ENCODE measurements around the gene HECTD3.

Gene HECTD3

DNA sequence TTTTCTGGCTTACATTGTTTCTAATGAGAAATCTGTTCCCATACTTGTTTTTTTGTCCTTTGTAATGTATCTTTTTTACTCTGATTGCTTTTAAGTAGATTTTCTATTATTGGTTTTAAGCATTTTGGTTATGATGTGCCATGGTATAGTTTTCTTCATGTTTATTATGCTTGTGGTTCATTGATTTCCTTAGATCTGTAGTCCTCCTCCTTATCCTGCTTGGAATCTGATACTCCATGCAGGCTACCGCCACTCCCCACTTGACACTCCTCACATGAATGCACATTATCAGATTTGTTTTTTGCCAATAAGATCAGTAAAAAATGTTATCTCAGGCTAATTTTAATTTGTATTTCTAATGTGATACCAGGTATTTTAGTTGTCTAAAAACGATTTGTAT is 21.7 kb upstream of the HECTD3 start:
- H3K4me3 Mint-ChIP-seq: no peak overlapping the region

DNA sequence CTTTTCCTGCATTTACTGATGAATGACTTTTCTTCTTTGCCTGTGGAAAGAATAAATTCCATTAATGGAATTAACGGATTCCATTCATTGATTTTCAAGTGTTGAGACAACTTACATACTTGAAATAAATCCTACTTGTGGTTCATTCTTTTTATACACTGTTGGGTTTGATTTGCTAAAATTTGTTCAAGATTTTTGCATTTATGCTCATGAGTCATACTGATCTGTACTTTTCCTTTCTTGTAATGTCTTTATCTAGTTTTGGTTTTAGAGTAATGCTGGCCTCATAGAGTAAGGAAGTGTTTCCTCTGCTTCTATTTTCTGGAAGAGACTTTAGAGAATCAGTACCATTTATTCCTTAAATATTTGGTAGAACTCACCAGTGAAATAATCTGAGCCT is 15.3 kb upstream of the HECTD3 start:
- intact Hi-C loops (cut with micrococcal nuclease): no loop called here
- H3K27me3 Mint-ChIP-seq: no peaks in the 10 kb centered on the region
- H3K4me3 Mint-ChIP-seq: no peak overlapping the region
- no peak overlapping the region for H3K27ac Mint-ChIP-seq
- no peaks in the 10 kb centered on the region for H3K4me1 Mint-ChIP-seq (ENCODE audit: low read depth)
- no peaks in the 10 kb centered on the region for H3K9me3 Mint-ChIP-seq
- H3K36me3 Mint-ChIP-seq (ENCODE audit: low read depth): no peaks in the 10 kb centered on the region

More for the DNA sequence above, 21.7 kb upstream of the HECTD3 start:
- Mint-ChIP-seq H3K27me3 (no peaks in the 10 kb centered on the region), H3K27ac (no peak overlapping the region), H3K4me1 (ENCODE audit: low read depth) (no peaks in the 10 kb centered on the region), H3K36me3 (ENCODE audit: low read depth) (no peaks in the 10 kb centered on the region), H3K9me3 (no peaks in the 10 kb centered on the region)
- intact Hi-C loops (cut with micrococcal nuclease): no loop called here

- Mint-ChIP-seq H3K9me3 (no peaks in the 10 kb centered on the region), H3K4me3 (no peak overlapping the region), H3K27ac (no peak overlapping the region), H3K36me3 (ENCODE audit: low read depth) (no peaks in the 10 kb centered on the region), H3K4me1 (ENCODE audit: low read depth) (no peaks in the 10 kb centered on the region), H3K27me3 (no peaks in the 10 kb centered on the region)
- intact Hi-C loops (cut with micrococcal nuclease): no loop called here
Observed at GRCh38 chr1:45023663-45024062, 12.5 kb upstream of the HECTD3 start.

GRCh38 chr1:45018599-45019230 is 7.6 kb upstream of the HECTD3 start:
- intact Hi-C loops (cut with micrococcal nuclease): loop anchor here (1.0 kb wide), 1 partner anchor 282 kb away; no protein-coding TSS in a partner anchor
- Mint-ChIP-seq H3K4me3 (no peak overlapping the region), H3K27me3 (no peaks in the 10 kb centered on the region), H3K36me3 (ENCODE audit: low read depth) (peaks cover 21% of the 10 kb centered on the region), H3K9me3 (no peaks in the 10 kb centered on the region), H3K4me1 (ENCODE audit: low read depth) (peaks cover 23% of the 10 kb centered on the region), H3K27ac (no peak overlapping the region)

- no peaks in the 10 kb centered on the region for H3K27me3 Mint-ChIP-seq
- no peaks in the 10 kb centered on the region for H3K9me3 Mint-ChIP-seq
- intact Hi-C loops (cut with micrococcal nuclease): no loop called here
- H3K4me1 Mint-ChIP-seq (ENCODE audit: low read depth): peaks cover 37% of the 10 kb centered on the region
- peaks cover 29% of the 10 kb centered on the region for H3K36me3 Mint-ChIP-seq (ENCODE audit: low read depth)
- no peak overlapping the region for H3K4me3 Mint-ChIP-seq
- no peak overlapping the region for H3K27ac Mint-ChIP-seq
Observed at GRCh38 chr1:45016767-45017166, 5.6 kb upstream of the HECTD3 start.

DNA sequence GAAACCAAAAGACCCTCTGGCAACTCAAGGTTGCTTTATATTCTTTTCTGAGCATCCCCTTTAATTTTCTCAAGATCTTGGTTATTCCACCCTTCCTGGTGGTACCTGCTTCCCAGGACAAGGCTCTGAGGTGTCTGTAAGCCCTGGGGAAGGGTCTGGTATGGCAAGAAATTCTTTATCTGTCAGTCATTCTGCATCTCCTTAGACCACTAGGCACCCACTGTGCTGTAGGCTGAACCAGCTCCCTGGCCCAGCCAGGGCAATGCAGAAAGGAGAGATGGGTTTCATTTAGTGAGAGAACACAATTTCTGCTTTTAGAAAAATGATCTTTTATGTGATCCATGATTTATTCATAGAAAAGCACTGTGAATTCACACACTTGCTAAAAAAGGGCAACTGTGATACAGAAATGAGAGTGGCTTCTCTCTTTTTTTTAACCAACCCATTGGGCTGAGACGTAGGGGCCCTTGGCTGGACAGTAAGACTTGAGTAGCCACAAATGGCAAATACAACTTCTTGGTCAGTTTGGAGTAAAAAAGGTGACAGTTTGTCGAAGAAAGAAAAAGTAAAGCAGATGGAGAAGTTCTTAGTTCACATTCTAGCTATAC is 5.1 kb upstream of the HECTD3 start:
- H3K27ac Mint-ChIP-seq: no peak overlapping the region
- H3K36me3 Mint-ChIP-seq (ENCODE audit: low read depth): peaks cover 29% of the 10 kb centered on the region
- no peak overlapping the region for H3K4me3 Mint-ChIP-seq
- H3K9me3 Mint-ChIP-seq: no peaks in the 10 kb centered on the region
- H3K27me3 Mint-ChIP-seq: no peaks in the 10 kb centered on the region
- H3K4me1 Mint-ChIP-seq (ENCODE audit: low read depth): peaks cover 42% of the 10 kb centered on the region
- intact Hi-C loops (cut with micrococcal nuclease): no loop called here

GRCh38 chr1:45015683-45016082 is 4.6 kb upstream of the HECTD3 start:
- H3K4me1 Mint-ChIP-seq (ENCODE audit: low read depth): peaks cover 44% of the 10 kb centered on the region
- peaks cover 30% of the 10 kb centered on the region for H3K36me3 Mint-ChIP-seq (ENCODE audit: low read depth)
- no peak overlapping the region for H3K4me3 Mint-ChIP-seq
- intact Hi-C loops (cut with micrococcal nuclease): no loop called here
- no peaks in the 10 kb centered on the region for H3K27me3 Mint-ChIP-seq
- no peak overlapping the region for H3K27ac Mint-ChIP-seq
- no peaks in the 10 kb centered on the region for H3K9me3 Mint-ChIP-seq

DNA sequence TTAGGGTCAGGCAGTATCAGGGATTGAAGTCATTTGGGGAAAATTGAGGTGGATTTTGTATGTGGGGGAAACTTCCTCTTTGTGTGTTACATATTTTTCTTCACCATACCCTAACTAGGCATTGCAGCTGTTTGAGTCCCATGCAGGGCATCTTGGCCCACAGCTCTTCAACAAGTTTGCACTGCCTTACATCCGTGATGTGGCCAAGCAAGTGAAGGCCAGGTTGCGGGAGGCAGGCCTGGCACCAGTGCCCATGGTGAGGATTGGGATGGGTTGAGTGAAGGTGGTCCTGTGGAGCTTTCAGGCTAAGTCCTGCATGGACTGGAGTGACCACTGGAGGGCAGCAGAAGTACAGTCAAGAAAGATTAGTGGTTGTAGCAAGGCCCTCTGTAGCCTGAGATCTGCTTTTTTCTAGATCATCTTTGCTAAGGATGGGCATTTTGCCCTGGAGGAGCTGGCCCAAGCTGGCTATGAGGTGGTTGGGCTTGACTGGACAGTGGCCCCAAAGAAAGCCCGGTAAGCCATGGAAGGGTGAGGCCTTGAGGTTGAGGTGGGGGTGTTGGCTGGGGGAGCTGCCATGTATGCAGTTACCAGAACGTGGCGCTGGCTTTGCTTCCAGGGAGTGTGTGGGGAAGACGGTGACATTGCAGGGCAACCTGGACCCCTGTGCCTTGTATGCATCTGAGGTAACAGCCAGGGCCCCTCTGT is 3.4 kb upstream of the HECTD3 start:
- H3K4me3 Mint-ChIP-seq: no peak overlapping the region
- H3K27me3 Mint-ChIP-seq: no peaks in the 10 kb centered on the region
- no peaks in the 10 kb centered on the region for H3K9me3 Mint-ChIP-seq
- H3K4me1 Mint-ChIP-seq (ENCODE audit: low read depth): peaks cover 55% of the 10 kb centered on the region
- intact Hi-C loops (cut with micrococcal nuclease): loop anchor here (1.0 to 5.0 kb wide), 4 partner anchors 237 to 478 kb away; partner anchors contain the start of genes RNU5D-1, RPS8 and TESK2
- peaks cover 43% of the 10 kb centered on the region for H3K36me3 Mint-ChIP-seq (ENCODE audit: low read depth)
- H3K27ac Mint-ChIP-seq: no peak overlapping the region

DNA sequence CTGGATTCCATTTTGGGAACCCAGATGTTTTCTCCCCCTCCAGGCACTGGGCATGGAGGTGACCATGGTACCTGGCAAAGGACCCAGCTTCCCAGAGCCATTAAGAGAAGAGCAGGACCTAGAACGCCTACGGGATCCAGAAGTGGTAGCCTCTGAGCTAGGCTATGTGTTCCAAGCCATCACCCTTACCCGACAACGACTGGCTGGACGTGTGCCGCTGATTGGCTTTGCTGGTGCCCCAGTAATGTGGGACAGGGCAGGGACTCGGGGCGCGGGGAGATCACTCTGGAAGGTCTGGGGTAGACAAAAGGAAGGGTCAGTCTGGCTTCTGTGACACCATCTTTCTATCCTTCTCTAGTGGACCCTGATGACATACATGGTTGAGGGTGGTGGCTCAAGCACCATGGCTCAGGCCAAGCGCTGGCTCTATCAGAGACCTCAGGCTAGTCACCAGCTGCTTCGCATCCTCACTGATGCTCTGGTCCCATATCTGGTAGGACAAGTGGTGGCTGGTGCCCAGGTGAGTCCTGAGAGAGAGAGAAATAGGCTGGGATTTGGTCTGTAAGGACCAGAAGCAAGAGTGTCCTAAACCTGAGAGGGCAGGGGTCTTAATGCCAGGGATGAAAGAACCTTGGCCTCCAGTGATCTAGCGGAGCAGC is 2.6 kb upstream of the HECTD3 start:
- H3K9me3 Mint-ChIP-seq: no peaks in the 10 kb centered on the region
- no peak overlapping the region for H3K4me3 Mint-ChIP-seq
- peaks cover 63% of the 10 kb centered on the region for H3K4me1 Mint-ChIP-seq (ENCODE audit: low read depth)
- H3K27me3 Mint-ChIP-seq: no peaks in the 10 kb centered on the region
- peak overlapping the region; percentile 86 for H3K27ac Mint-ChIP-seq
- peaks cover 50% of the 10 kb centered on the region for H3K36me3 Mint-ChIP-seq (ENCODE audit: low read depth)
- intact Hi-C loops (cut with micrococcal nuclease): loop anchor here (1.0 to 5.0 kb wide), 5 partner anchors 236 to 479 kb away; partner anchors contain the start of genes RNU5D-1, RPS8 and TESK2

DNA sequence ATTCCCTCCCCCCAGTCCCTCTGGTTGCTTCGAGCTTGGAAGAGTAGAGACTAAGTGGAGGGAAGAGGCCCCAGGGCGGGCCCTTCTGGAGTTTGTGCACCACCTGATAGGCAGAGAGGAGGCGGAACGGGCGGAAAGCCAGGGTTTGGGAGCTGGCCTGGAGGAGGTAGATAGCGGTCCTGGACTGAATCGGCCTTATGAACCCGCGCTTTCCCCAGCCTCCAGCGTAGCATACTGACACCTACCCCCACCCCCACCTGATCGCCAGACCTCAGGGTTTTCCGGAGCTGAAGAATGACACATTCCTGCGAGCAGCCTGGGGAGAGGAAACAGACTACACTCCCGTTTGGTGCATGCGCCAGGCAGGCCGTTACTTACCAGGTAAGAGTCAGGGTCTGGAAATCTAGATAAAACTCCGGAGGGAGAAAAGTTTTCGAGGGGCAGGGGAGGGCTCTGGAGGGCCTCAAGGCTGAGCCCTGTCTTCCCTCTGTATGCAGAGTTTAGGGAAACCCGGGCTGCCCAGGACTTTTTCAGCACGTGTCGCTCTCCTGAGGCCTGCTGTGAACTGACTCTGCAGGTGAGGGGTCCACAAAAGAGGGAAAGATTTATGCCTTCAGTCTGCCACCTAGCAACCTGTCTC is 1.6 kb upstream of the HECTD3 start:
- peaks cover 60% of the 10 kb centered on the region for H3K36me3 Mint-ChIP-seq (ENCODE audit: low read depth)
- peak overlapping the region; percentile 86 for H3K27ac Mint-ChIP-seq
- H3K9me3 Mint-ChIP-seq: no peaks in the 10 kb centered on the region
- intact Hi-C loops (cut with micrococcal nuclease): loop anchor here (1.0 to 5.0 kb wide), 5 partner anchors 235 to 480 kb away; partner anchors contain the start of genes RNU5D-1, RPS8 and TESK2
- H3K27me3 Mint-ChIP-seq: no peaks in the 10 kb centered on the region
- peak overlapping the region; percentile 88 for H3K4me3 Mint-ChIP-seq
- H3K4me1 Mint-ChIP-seq (ENCODE audit: low read depth): peaks cover 65% of the 10 kb centered on the region

DNA sequence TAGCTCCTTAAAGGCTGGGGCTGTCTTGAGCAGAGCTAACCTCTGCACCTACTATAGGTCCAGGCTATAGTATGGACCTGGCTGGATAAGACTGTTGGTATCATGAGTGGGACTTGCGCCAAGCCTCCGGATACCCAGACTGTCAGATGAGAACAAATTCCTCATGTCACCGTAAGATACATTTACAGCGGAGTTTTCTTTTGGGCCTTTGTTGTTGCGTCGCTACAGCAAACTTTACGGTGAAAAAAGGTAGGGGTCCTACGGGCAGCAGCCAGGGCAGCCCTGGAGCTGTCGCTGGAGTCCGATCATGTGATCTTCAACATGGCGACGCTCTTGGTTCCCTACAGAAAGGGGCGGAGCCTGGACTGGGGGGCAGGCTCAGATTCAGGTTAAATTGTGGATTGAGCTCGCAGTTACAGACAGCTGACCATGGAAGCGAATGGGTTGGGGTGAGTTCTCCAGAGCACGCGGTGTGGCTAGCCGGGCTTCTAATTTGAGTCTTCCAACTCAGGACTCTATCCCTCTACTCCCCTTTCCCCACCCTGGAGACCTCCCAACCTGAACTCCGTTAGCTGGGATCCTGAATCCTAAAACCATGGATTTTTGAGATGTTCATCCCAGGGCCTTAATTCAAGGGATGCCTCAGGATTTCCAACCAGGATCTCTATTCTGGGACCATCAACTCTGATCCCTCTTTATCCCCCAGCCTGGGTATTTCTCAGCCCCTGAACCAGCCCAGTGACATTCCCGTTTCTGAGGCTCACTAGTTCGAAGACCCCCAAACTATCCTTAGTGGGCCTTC is 914 bp upstream of the HECTD3 start, which contains the start of gene UROD:
TSS of gene UROD (plus strand) at position 418 of the 802 bp plus-strand sequence. CDS start at position 430, 12 bp downstream.
- Mint-ChIP-seq H3K4me3 (peak within 1 kb of the TSS; percentile 88), H3K4me1 (ENCODE audit: low read depth) (peaks cover 64% of the 10 kb centered on the region), H3K36me3 (ENCODE audit: low read depth) (peaks cover 67% of the 10 kb centered on the region), H3K27me3 (no peaks in the 10 kb centered on the region), H3K27ac (peak within 1 kb of the TSS; percentile 86), H3K9me3 (no peaks in the 10 kb centered on the region)
- intact Hi-C loops (cut with micrococcal nuclease): loop anchor here (1.0 to 5.0 kb wide), 5 partner anchors 235 to 480 kb away; partner anchors contain the start of genes RNU5D-1, RPS8 and TESK2

GRCh38 chr1:45009956-45010854 is 919 bp downstream of the HECTD3 start:
- Mint-ChIP-seq H3K27me3 (no peaks in the 10 kb centered on the region), H3K4me1 (ENCODE audit: low read depth) (peaks cover 55% of the 10 kb centered on the region), H3K9me3 (no peaks in the 10 kb centered on the region), H3K4me3 (peak overlapping the region; percentile 88), H3K36me3 (ENCODE audit: low read depth) (peaks cover 79% of the 10 kb centered on the region), H3K27ac (peak overlapping the region; percentile 86)
- intact Hi-C loops (cut with micrococcal nuclease): loop anchor here (5.0 kb wide), 3 partner anchors 233 to 482 kb away; partner anchors contain the start of genes RNU5D-1, RPS8 and TESK2
